Activated T-cell treated with anti-CD3 and anti-CD28 coated beads, Interleukin-2, amount 50 U/mL, for 72 hours (primary cell): Measurements from ENCODE around the gene SH3GL3. TPM values are rescaled to one million over a fixed set of nuclear protein-coding genes. Genes with fewer than 3 reads are reported as not detected.

Experiments
- ATAC-seq, 2 donors: fragments of 150-1000 bp; cut with Tn5 transposase; replicated peaks in 1 of 2; 2 replicates each; pipeline ENCODE4 v1.10.0; 2021; ENCODE audit warnings: moderate library complexity in 2 of 2, mild to moderate bottlenecking in 1 of 2
- DNase-seq, 2 donors: peaks; one replicate each; pipeline ENCODE4 v3.0.0; 2021 to 2022; ENCODE audit warnings: mixed read lengths in 1 of 2
- H3K27ac Mint-ChIP-seq: one replicate; pipeline ENCODE4 v1.8.0; 2022; ENCODE audit warnings: mild to moderate bottlenecking, moderate library complexity, mixed read lengths
- H3K27me3 Mint-ChIP-seq: one replicate; pipeline ENCODE4 v1.8.0; 2022; ENCODE audit warnings: low read depth, mixed read lengths
- H3K36me3 Mint-ChIP-seq, 2 donors: one replicate each; pipeline ENCODE4 v1.8.0; 2022; ENCODE audit warnings: mixed read lengths in 2 of 2, mild to moderate bottlenecking in 1 of 2; ENCODE audit not compliant: insufficient read depth in 2 of 2
- H3K4me1 Mint-ChIP-seq: one replicate; pipeline ENCODE4 v1.8.0; 2022; ENCODE audit warnings: low read depth, mixed read lengths
- H3K4me3 Mint-ChIP-seq, 2 donors: one replicate each; pipeline ENCODE4 v1.8.0; 2022; ENCODE audit warnings: mild to moderate bottlenecking in 2 of 2, mixed read lengths in 2 of 2, moderate library complexity in 2 of 2
- H3K9me3 Mint-ChIP-seq, 2 donors: one replicate each; pipeline ENCODE4 v1.8.0; 2022; ENCODE audit warnings: mixed read lengths in 2 of 2
- total RNA-seq, 2 donors: library from RNA; stranded (reverse); gene quantifications; one replicate each; pipeline ENCODE4 v1.2.3, GENCODE V29; 2022

SH3GL3 gene
- total RNA-seq, 2 donors from 2014 or later: 0.19 TPM; not detected in 1

DNA sequence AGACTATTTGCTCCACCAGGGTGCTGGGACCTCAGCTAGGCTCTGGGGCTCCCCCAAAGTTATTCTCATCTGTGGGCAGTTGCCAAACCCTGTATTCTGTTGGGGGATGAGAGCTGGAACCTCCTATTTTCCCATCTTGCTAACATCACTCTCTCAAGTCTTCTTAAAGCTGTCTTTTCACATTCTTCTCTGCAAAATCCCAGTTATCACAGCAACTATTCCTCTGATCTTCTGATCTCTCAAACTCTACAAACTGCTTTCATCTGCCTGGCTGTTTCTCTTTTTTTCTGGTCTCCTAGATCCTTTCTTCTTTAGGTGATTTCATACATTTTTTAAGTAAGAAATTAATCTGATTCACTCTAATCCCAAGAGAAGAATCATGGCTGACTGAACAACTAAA, 196.1 kb downstream of the SH3GL3 start:
- H3K4me1 Mint-ChIP-seq: no peaks in the 10 kb centered on the region
- H3K9me3 Mint-ChIP-seq: peaks cover 5 to 15% of the 10 kb centered on the region in 2 donors
- H3K27ac Mint-ChIP-seq: no peak overlapping the region
- no peak overlapping the region for H3K4me3 Mint-ChIP-seq
- H3K36me3 Mint-ChIP-seq: peaks cover 3 to 4% of the 10 kb centered on the region in 2 donors
- ATAC-seq: no peak
- H3K27me3 Mint-ChIP-seq: peaks cover 5% of the 10 kb centered on the region
- DNase-seq: no peak

DNA sequence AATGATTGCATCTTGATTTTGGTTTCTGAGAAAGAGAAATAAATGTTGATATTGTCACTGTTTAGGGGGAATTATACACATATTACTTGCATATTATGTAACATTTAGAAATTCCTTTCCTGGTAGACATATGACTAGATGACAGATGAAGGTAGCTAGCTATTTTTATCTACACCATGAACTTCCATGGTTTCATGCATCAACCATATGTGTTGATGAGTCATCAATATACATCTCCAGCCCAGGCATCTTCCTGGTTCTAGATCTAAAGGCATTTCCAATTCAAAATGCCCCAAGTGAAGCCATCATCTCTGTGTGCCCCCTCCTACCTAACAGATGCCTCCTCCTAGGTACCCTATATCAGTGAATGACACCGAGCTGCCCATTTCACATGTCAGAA, 197.3 kb downstream of the SH3GL3 start:
- DNase-seq (no peak), ATAC-seq (no peak)
- Mint-ChIP-seq H3K36me3 (peaks cover 3 to 4% of the 10 kb centered on the region in 2 donors), H3K4me1 (no peaks in the 10 kb centered on the region), H3K9me3 (peaks cover 2 to 11% of the 10 kb centered on the region in 2 donors), H3K4me3 (no peak overlapping the region), H3K27ac (no peak overlapping the region), H3K27me3 (peaks cover 5% of the 10 kb centered on the region)

DNA sequence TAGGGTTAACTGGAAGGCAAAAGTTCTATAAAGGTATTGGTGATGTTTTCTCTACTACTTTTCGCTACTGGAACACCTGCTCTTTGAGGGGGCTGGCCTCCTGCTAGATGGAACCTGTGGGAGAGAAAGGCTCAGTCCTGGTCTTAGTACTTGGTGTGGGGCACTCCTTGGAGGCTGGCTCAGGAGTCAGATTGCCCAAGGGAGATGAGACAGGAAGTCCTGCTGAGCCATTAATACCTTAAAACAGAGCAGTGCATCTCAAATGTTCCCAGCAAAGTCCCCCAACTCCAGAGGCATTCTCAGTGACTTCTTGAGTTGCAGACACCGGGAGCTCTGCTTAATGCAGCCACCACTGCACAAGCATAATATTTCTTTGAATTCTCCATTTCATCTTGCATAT, 203.7 kb downstream of the SH3GL3 start:
- no peak overlapping the region for H3K27ac Mint-ChIP-seq
- H3K9me3 Mint-ChIP-seq: no peaks in the 10 kb centered on the region
- no peak for DNase-seq
- H3K36me3 Mint-ChIP-seq: no peaks in the 10 kb centered on the region
- H3K4me3 Mint-ChIP-seq: no peak overlapping the region
- H3K27me3 Mint-ChIP-seq: peaks cover 22% of the 10 kb centered on the region
- no peaks in the 10 kb centered on the region for H3K4me1 Mint-ChIP-seq
- no peak for ATAC-seq

DNA sequence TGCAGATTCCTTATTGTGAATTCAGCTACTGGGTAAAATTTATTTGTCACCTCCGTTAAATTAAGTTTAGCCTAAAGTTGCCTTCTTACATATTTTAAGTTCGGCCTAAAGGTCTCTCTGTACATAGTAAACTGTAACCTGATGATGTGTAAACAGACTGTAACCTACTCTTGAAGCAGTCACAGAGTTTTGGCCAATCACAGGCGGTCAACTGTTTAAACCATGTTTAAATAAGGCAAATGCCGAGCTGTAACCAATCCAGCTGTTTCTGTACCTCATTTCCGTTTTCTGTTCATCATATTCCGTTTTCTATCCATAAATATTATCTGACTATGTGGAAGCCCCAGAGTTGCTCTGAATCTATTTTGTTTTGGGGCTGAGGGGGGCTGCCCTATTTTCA, 204.4 kb downstream of the SH3GL3 start:
- peaks cover 29% of the 10 kb centered on the region for H3K27me3 Mint-ChIP-seq

DNA sequence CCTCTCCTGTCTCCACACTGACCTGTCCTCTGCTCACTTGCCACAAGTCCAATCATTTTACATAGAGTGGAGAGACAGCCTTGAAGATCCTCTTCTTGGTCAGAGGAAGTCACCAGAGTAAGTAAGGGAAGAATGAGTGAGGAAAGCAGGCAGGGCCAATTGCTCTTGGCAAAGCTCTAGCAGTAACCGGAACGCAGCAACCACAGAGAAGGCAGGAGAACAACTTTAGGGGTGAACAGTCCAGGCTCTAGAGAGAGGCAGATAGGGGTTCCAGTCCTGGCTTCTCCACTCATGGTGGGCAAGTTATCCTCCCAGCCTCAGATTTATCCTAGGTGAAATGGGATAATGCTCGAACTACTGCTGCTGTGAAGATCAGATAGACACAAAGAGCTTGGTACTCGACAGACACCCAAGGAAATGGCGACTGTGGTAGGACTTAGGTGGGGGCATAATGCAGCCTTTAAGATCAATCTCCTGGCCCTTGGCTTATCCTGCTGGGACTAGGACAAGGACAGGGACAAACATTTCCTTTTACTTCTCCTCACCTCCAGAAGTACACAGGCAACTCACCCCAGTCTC, 205.6 kb downstream of the SH3GL3 start:
- Mint-ChIP-seq H3K4me1 (no peaks in the 10 kb centered on the region), H3K4me3 (no peak overlapping the region), H3K27ac (no peak overlapping the region), H3K27me3 (peaks cover 36% of the 10 kb centered on the region), H3K9me3 (no peaks in the 10 kb centered on the region), H3K36me3 (no peaks in the 10 kb centered on the region)
- DNase-seq (no peak), ATAC-seq (no peak)

More for the DNA sequence above, 204.4 kb downstream of the SH3GL3 start:
- H3K4me3 Mint-ChIP-seq: no peak overlapping the region
- H3K27ac Mint-ChIP-seq: no peak overlapping the region
- no peaks in the 10 kb centered on the region for H3K9me3 Mint-ChIP-seq
- no peaks in the 10 kb centered on the region for H3K4me1 Mint-ChIP-seq
- H3K36me3 Mint-ChIP-seq: no peaks in the 10 kb centered on the region
- no peak for ATAC-seq
- no peak for DNase-seq

GRCh38 chr15:83653288-83653638, 206.1 kb downstream of the SH3GL3 start:
- Mint-ChIP-seq H3K27me3 (peaks cover 36% of the 10 kb centered on the region), H3K27ac (no peak overlapping the region), H3K4me1 (no peaks in the 10 kb centered on the region), H3K36me3 (no peaks in the 10 kb centered on the region), H3K9me3 (no peaks in the 10 kb centered on the region), H3K4me3 (no peak overlapping the region)
- ATAC-seq: no peak
- DNase-seq: no peak

DNA sequence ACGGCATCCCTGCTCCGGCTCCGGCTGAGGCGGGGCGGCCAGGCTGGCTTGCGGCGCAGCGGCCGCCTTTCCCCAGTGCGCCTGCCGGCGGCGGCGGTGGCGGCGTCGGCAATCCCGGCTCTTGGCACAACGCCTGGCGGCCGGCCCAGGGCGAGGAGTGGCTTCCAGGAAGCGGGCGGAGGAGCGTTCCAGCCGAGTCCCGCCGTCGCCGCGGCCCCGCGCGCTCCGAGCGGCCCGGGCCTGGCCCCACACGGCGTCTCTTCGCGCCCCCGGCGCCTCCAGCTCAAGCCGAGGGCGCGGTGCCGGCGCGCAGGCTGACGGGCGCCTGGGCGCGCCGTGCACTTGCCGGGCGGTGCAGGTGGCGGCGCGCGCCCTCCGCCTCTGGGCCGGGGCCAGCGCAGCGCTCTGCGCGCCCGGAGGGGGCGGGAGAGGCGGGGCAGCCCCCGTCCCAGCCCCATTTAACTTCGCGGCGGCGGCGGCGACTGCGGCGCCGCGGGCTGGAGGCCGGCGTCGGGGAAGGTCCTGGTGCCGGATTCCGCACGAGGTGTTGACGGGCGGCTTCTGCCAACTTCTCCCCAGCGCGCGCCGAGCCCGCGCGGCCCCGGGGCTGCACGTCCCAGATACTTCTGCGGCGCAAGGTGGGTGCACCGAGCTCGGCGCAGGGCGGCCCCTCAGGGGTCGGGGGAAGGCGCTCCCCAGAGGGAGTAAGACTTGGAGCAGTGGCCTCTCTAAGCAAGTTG, 206.7 kb downstream of the SH3GL3 start, which contains the start of gene ADAMTSL3:
ADAMTSL3 (plus strand) TSS at position 485 of the 740 bp plus-strand sequence. CDS start 1,639 bp downstream, outside the sequence.
- Mint-ChIP-seq H3K27ac (no peak within 1 kb of the TSS), H3K27me3 (peaks cover 36% of the 10 kb centered on the region), H3K36me3 (no peaks in the 10 kb centered on the region), H3K4me3 (no peak within 1 kb of the TSS), H3K4me1 (no peaks in the 10 kb centered on the region), H3K9me3 (no peaks in the 10 kb centered on the region)
- DNase-seq (no peak), ATAC-seq (no peak)

GRCh38 chr15:83654379-83655236, 207.5 kb downstream of the SH3GL3 start:
- Mint-ChIP-seq H3K27me3 (peaks cover 36% of the 10 kb centered on the region), H3K9me3 (no peaks in the 10 kb centered on the region), H3K4me3 (no peak overlapping the region), H3K4me1 (no peaks in the 10 kb centered on the region), H3K27ac (no peak overlapping the region), H3K36me3 (no peaks in the 10 kb centered on the region)
- ATAC-seq (no peak), DNase-seq (no peak)

DNA sequence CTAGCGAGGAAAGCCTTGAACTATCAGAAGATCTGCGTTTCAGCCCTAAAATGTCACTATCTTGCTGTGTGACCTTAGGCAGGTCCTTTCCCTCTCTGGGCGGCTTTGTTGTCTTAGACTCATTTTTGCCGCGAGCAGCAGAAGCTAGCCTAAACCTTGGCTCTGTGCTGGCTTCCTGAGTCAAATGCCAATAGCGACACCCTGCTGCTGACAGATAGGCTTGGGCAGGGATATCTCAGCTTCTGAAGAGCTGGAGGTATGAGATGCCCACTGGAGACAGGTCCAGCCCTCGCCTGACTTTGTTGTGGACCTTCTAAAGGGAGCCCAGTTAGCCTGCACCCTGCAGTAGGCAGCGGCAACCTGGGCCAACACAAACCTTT, 208.1 kb downstream of the SH3GL3 start:
- peaks cover 31% of the 10 kb centered on the region for H3K27me3 Mint-ChIP-seq
- H3K4me1 Mint-ChIP-seq: no peaks in the 10 kb centered on the region
- H3K4me3 Mint-ChIP-seq: no peak overlapping the region
- no peak for ATAC-seq
- DNase-seq: no peak
- H3K27ac Mint-ChIP-seq: no peak overlapping the region
- H3K36me3 Mint-ChIP-seq: no peaks in the 10 kb centered on the region
- no peaks in the 10 kb centered on the region for H3K9me3 Mint-ChIP-seq

DNA sequence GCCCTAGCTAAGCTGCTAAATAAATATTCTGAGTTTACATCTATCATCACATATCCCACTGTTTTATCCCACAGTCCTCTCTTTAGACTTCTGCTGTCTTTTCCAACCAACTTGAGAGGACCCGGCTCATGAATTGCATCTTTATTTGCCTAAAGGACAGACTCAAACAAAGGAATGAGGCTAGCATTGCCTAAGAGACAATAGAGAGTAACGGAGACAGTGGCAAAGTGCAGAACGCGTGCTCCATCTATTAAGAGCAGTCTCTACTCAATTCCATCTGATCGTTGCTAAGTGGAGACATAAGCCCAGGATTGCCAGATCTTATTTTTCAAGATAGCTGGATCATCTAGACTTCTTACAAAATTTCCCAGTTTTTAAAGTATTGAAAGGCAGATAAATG, 209.1 kb downstream of the SH3GL3 start:
- Mint-ChIP-seq H3K4me1 (no peaks in the 10 kb centered on the region), H3K9me3 (no peaks in the 10 kb centered on the region), H3K27me3 (peaks cover 30% of the 10 kb centered on the region), H3K36me3 (no peaks in the 10 kb centered on the region), H3K27ac (no peak overlapping the region), H3K4me3 (no peak overlapping the region)
- DNase-seq (no peak), ATAC-seq (no peak)

DNA sequence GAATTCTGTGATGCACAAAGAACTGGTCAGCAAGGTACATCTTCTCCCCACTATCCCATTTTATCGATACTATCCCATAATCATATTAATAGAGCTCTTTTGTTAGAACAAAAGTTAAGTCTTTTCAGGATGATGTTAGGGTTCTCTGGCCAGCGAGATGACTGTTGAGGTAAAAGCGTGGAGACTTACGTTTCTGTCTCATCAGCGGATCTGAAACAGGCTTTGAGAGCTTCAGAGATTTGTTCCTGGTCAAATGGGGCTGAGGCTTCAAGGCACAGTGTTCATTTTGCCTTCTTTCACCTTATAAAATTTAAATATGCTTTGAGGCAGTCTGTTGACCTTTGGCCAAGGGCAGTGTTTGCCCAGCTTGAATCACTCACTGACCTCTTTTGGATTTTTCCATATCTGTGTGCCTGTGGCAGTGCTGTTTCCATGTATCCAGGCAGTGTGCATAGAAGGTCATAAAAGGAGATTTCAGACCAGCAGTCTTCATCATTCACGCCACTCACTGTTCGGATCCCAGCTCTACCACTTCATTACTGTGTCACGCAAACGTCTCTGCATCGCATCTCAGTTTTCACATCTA, 209.9 kb downstream of the SH3GL3 start:
- Mint-ChIP-seq H3K36me3 (no peaks in the 10 kb centered on the region), H3K4me1 (no peaks in the 10 kb centered on the region), H3K27me3 (peaks cover 30% of the 10 kb centered on the region), H3K27ac (no peak overlapping the region), H3K4me3 (no peak overlapping the region), H3K9me3 (no peaks in the 10 kb centered on the region)
- DNase-seq (no peak), ATAC-seq (no peak)

DNA sequence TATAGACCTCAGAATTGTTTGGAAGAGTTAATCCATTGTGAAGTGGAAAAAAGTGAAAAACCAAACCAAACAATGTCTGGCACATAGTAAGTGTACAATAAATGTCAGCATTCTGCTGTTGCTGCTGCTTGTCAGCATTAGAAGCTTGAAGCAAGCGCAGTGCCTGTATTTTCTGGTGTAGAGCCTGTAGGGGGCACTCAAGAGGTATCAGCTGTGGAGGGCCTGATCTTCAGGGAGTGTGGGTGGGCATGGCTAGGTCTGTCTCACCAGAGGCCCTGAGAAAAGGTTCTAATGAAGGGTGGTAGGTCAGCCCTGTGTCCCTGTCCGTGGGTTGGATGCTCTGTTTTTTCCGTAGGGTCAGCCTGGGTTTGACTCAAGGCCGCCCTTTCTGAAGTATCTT, 210.4 kb downstream of the SH3GL3 start:
- H3K9me3 Mint-ChIP-seq: no peaks in the 10 kb centered on the region
- H3K36me3 Mint-ChIP-seq: no peaks in the 10 kb centered on the region
- no peak overlapping the region for H3K4me3 Mint-ChIP-seq
- ATAC-seq: no peak
- H3K27ac Mint-ChIP-seq: no peak overlapping the region
- no peaks in the 10 kb centered on the region for H3K4me1 Mint-ChIP-seq
- H3K27me3 Mint-ChIP-seq: peaks cover 27% of the 10 kb centered on the region
- DNase-seq: no peak
